ENCODE results near the gene GMCL1. TPM values are rescaled to one million over a fixed set of nuclear protein-coding genes. Genes with fewer than 3 reads are reported as not detected.

GMCL1 gene
- total and polyA plus RNA-seq, 2 experiments from 2014 or later, result 27.0 to 27.3 TPM

DNA sequence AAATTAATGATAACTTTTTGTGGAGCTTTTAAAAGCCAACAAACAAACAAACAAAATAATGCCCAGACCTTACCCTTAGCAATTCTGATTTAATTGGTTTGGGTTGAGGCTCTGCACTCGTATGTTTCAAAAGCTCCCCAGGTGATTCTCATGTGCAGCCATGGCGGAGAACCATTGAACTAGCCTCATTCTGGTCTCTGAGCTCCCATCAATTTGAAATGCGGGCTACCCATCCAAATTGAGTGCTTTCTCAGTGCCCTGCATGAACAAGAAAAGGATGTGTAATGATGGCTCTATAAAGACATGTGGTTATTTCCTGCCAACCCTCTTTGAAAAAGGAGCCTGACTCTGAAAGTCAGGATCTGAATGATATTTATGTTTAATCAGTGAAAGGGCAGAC lies 93.7 kb downstream of the GMCL1 start (continued):
- TF ChIP-seq ZNF462 (CRISPR knock-in tag; IDR thresholded peaks at IDR 0.05) (no peak), JUNB (IDR thresholded peaks at IDR 0.05; ENCODE audit: unreplicated experiment) (no peak), EZH2phosphoT487 (IDR thresholded peaks at IDR 0.05; ENCODE audit: unreplicated experiment) (no peak), ZNF331 (CRISPR knock-in tag; IDR thresholded peaks at IDR 0.05; ENCODE audit: low read depth) (no peak)

- no peak overlapping the region for H2AFZ ChIP-seq
- H3K36me3 ChIP-seq (ENCODE audit: insufficient read depth), result no peaks in the 10 kb centered on the region
- no peaks in the 10 kb centered on the region for H3K9me2 ChIP-seq (ENCODE audit: insufficient read depth)
- H3K27ac Mint-ChIP-seq, result peak overlapping the region; percentile 21; the same call in 1 of the 2 replicates
- H3F3A ChIP-seq (replicated peaks; ENCODE audit: low read depth), result no peaks in the 10 kb centered on the region
- no peak for ATAC-seq
- no peaks in the 10 kb centered on the region for H3K27me3 ChIP-seq (ENCODE audit: insufficient read depth)
- H3K36me3 Mint-ChIP-seq (ENCODE audit: low read depth), result no peaks in the 10 kb centered on the region
- H3K27ac ChIP-seq (ENCODE audit: low read depth), result no peak overlapping the region
- no peak overlapping the region for H3K4me3 Mint-ChIP-seq
- H3K4me1 ChIP-seq (ENCODE audit: insufficient read depth), result no peaks in the 10 kb centered on the region
- H3K79me2 ChIP-seq (replicated peaks; ENCODE audit: insufficient read depth), result no peaks in the 10 kb centered on the region
- H3K9me3 Mint-ChIP-seq, result no peaks in the 10 kb centered on the region
- H3K4me3 ChIP-seq, result no peak overlapping the region
- H4K20me1 ChIP-seq (replicated peaks; ENCODE audit: insufficient read depth), result no peaks in the 10 kb centered on the region
- no peaks in the 10 kb centered on the region for H3K27me3 Mint-ChIP-seq (ENCODE audit: insufficient read depth, low read depth, poor library complexity)
- peaks cover 4% of the 10 kb centered on the region; the same call in 2 of the 3 replicates for H3K4me1 Mint-ChIP-seq
- H3K4me2 ChIP-seq, result no peak overlapping the region
- DNase-seq (ENCODE audit: low spot score), result no peak
- TF ChIP-seq ZNF462 (CRISPR knock-in tag; IDR thresholded peaks at IDR 0.05), result no peak
- no peak for TF ChIP-seq CREB1 (CRISPR knock-in tag; IDR thresholded peaks at IDR 0.05; ENCODE audit: low read depth)
- TF ChIP-seq, protein P1, sequence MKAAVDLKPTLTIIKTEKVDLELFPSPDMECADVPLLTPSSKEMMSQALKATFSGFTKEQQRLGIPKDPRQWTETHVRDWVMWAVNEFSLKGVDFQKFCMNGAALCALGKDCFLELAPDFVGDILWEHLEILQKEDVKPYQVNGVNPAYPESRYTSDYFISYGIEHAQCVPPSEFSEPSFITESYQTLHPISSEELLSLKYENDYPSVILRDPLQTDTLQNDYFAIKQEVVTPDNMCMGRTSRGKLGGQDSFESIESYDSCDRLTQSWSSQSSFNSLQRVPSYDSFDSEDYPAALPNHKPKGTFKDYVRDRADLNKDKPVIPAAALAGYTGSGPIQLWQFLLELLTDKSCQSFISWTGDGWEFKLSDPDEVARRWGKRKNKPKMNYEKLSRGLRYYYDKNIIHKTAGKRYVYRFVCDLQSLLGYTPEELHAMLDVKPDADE (IDR thresholded peaks at IDR 0.05), result no peak
- no peak for TF ChIP-seq POLR2AphosphoS5 (IDR thresholded peaks at IDR 0.05; ENCODE audit: low read depth)
- no peak for TF ChIP-seq STAT1 (IDR thresholded peaks at IDR 0.05; ENCODE audit: unreplicated experiment)
- TF ChIP-seq ZNF331 (CRISPR knock-in tag; IDR thresholded peaks at IDR 0.05; ENCODE audit: low read depth), result no peak
- TF ChIP-seq JUNB (IDR thresholded peaks at IDR 0.05; ENCODE audit: unreplicated experiment), result no peak
Observed at GRCh38 chr2:69926849-69927515, 97.5 kb downstream of the GMCL1 start.

All from GM23338 (cell line).